Dermis microvascular lymphatic vessel endothelial cell (primary cell): ENCODE results near the gene UBASH3B. TPM values are rescaled to one million over a fixed set of nuclear protein-coding genes. Genes with fewer than 3 reads are reported as not detected.
A peak's percentile ranks its signal among the peaks of the same experiment; 100 is the strongest.

Experiments
- DNase-seq, 2 donors: peaks; one replicate each; pipeline versions ENCODE4 v3.0.0 to v3.0.0-alpha.2; 2010; ENCODE audit warnings: low read depth in 2 of 2
- total RNA-seq: library from RNA; depleted of rRNA; stranded (reverse); fragments of >200 nt; gene quantifications from 2 replicates; pipeline ENCODE4 v1.2.1, GENCODE V29; 2014

UBASH3B gene
- total RNA-seq, 1 donor from 2014 or later = 3.2 TPM

DNA sequence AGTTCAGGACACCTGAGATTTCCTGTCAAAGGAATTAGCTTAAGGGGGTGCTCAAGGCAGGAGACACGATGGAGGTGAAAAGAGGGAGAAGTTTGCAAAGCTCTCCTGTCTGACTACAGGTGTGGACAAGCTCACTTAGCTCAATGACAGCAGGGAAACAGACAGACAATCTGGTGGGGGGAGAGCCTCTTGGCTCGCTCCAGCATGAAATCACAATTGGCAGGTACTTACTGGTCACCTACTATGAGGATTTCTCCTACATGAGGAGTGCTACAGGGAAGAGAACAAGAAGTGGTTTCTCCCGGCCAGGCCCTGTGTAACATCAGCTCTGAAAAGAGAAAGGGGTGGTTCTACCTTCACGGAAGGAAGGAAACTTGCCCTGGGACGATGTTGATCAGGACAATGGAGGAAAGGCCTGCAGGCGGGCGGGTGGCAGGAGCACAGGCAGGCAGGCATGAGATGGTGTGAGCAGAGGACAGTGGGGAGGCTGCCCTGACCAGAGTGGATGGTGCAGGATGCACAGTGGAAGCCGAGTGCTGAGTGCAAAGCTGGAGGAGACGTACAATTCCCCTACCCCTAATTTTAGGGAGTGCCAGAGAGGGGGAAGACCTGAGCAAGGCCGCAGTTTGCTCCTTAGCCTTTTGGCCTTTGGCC, 124.9 kb downstream of the UBASH3B start:
- no peak for DNase-seq

- DNase-seq = peak; percentile 65 to 90
Measured at GRCh38 chr11:122781378-122782195, 126.1 kb downstream of the UBASH3B start.

DNA sequence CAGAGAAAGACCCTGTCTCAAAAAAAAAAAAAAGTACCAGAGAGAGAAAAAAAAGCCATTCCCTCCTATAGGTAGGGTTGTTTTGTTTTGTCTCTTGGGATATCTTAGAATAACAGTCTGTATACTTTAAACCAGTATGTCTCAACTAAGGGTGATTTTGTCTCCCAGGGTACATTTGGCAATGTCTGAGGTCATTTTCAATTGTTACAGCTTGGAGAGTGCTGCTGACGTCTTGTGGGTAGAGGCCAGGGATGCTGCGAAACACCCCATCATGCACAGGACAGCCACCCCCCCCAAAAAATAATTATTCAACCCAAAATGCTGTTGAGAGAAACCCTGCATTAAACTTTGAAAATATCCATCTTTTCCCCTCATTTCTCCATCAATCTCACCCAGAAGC, 126.7 kb downstream of the UBASH3B start:
- DNase-seq = no peak

DNA sequence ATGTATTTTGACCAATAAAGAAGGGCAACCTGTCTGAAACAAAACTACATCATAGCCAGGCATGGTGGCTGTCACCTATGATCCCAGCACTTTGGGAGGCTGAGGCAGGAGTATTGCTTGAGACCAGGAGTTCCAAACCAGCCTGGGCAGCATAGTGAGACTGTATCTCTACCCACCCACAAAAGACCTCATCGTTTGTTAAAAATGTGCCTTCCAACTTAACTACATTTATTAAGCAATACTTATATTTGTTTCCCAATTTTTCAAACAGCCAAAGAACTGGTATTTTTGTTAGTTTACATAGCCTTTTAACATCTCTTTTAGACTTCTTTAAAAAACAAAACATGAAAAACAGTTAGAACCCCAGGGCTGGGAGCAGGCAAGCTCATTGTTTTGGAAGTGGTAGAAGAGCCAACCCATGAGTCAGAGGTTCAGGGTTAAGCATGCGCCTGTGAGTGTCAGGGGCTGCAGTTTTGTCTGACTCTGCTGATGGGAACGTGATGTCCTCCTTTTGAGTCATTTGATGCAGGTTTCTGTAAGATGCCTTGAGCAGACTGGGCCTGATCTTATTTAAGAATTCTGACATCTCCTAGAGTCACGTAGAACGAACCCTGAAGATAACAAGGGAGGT, 128.9 kb downstream of the UBASH3B start:
- peak; percentile 33 to 89 for DNase-seq

GRCh38 chr11:122785031-122785541, 129.6 kb downstream of the UBASH3B start:
- no peak for DNase-seq

GRCh38 chr11:122786896-122787295, 131.4 kb downstream of the UBASH3B start:
- no peak for DNase-seq

DNA sequence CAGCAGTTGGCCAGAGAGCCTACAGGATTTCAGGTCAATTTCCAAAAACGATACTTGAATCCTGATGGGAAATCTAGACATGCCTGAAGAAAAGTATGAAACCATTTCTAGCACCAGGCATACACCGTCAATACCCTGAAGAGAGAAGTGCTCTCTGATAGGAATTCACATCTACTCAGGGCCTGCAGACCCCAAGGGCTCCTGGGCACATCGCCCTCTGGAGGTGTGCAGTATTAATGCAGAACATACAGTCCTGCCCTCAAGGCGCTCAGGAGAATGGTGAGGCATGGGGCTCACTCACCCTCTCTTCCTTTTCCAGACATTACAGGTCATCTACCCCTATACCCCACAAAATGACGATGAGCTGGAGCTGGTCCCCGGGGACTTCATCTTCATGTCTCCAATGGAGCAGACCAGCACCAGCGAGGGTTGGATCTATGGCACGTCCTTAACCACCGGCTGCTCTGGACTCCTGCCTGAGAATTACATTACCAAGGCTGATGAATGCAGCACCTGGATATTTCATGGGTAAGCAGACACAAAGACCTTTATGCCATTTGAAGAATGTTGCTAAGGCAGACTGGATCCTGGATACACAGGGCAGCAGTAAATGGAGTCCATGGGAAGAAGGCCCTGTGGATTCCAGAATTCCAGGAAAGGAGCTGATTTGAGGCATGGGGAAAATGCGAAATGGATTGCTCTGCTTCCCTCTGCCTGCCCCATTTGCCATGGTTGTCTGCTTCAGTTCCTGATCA, 133.4 kb downstream of the UBASH3B start:
- no peak for DNase-seq

DNA sequence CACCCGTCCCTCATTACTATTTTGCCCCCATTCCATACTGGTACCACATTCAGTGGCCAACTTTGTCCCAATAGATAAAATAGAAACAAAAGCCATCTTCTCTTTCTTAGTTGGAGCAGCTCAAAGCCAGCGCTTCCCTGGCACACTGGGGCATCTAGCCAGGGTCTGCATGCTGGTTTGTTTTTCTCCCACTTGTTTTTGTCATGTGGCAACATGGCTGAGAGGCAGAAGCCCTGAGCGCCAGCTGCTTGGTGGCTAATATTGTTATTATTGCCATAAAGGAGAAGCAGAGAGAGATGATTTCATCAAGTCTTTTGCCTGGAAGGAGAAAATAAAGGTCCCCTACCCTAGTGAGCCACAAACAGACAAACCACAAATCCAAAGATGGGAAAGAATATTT, 134.4 kb downstream of the UBASH3B start:
- no peak for DNase-seq

DNA sequence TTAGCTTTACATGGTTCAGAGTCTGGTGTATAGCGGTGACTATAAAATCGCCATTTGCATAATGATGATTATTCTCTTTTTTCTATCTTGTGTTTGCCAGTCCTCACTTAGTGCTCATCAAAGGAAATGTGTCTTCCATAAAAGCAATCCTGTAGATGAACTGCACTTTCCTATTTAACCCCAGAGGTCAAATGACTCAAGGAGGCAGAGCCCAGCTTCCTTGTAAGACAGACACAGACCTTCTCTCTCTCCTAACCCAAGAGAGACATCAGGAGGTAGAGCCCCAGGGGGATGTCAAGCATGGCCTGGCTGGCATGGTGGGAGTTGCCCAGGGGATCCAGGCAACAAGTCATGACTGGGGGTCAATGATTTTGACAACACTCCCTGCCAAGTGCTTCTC, 135.9 kb downstream of the UBASH3B start:
- DNase-seq = no peak

- DNase-seq = peak in 1 of 2 donors; percentile 33
Measured at GRCh38 chr11:122791836-122792235, 136.3 kb downstream of the UBASH3B start.

DNA sequence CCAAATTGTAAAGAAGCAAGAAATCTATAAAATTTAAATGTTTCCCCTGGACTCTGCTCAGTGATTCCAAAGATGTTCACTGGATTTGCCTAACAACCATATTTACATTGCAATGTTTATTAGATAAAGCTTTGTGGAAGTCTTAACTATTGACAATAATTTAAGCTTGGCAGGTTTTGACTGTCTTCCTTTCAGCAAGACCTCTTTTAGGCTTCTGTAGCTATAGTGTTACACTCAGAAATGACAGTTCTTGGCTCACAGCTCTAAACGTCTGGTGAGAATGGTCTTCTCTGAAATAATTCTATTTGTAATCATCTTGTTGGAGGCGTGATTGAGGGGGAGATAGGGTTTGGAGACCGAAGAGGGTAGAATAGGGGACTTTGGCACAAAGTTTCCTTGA, 138.0 kb downstream of the UBASH3B start:
- no peak for DNase-seq

- no peak for DNase-seq
Measured at GRCh38 chr11:122795307-122795706, 139.8 kb downstream of the UBASH3B start.

DNA sequence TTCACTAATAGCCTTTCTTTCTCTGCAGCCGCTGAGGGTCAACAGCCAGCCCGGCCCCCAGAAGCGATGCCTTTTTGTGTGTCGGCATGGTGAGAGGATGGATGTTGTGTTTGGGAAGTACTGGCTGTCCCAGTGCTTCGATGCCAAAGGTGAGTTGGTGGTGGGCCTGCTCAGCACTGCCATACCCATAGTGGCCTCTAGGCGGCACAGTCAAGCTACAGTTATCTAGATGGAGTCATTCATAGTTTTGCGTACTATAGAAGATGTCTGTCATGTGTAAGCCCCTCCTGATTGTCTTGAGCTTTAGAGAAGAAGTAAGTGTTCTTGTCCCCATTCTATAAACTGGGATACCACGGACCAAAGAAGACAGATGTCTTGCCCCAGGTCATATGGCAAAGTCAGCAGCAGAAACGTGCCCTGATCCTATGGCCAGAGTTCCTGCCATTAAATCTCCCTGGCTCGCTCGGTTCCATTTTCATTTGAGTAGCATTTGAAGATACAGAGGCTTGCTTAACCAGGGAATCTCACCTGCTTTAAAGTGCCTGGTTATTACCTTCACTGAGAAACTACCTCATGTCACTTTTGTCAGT, 140.7 kb downstream of the UBASH3B start:
- DNase-seq = peak; percentile 37 to 57

GRCh38 chr11:122797651-122798050, 142.1 kb downstream of the UBASH3B start:
- DNase-seq = no peak

DNA sequence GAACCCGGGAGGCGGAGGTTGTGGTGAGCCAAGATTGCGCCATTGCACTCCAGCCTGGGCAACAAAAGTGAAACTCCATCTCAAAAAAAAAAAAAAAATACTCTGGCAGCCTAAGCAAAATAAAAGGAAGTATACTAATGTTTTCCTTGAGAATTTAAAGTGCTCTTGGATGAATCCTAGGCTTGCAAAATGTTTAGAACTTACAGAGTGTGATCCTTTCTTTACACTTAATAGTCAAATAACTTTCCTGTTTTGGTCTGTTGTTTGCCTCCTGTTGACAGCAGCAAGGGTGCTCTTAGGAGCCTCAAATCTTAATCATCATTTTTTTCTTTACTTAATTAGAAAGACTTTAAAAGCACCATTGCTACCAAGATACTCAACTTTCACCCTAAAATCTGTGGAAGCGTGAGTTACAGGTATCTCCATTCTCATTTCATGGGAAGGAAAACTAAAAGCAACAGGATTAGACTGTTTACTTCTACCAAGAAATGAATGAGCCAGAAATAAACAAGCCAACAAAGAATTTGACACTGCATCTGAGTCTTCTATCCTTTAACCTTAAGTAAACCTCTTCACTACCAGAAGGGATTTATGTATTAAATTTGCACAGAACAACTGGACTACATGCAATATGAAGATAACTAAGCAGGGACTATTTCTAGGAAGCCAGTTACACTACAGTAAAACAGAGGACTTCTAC, 144.0 kb downstream of the UBASH3B start:
- no peak for DNase-seq

- no peak for DNase-seq
Measured at GRCh38 chr11:122802876-122803275, 147.4 kb downstream of the UBASH3B start.

- no peak for DNase-seq
Measured at GRCh38 chr11:122803306-122803705, 147.8 kb downstream of the UBASH3B start.

GRCh38 chr11:122803716-122804115, 148.2 kb downstream of the UBASH3B start:
- DNase-seq = no peak

- DNase-seq = no peak
Measured at GRCh38 chr11:122804161-122804560, 148.6 kb downstream of the UBASH3B start.

DNA sequence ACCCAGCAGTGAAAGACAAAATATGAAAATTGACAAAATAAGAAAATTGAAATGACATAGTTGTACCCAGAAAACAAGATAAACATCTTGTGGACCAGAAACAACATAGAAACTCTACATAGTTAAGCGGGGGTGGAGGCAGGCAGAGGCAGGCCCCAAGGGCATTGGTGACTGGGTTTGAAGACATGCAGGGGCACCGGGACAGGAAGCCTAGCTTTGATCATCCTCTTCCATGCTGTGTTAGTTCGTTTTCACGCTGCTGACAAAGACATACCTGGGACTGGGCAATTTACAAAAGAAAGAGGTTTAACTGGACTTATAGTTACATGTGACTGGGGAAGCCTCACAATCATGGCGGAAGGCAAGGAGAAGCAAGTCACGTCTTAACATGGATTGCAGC, 149.3 kb downstream of the UBASH3B start:
- no peak for DNase-seq
